Measurements from ENCODE around the gene BACE2.
"Not testable (repeated sequence)": the region's sequence is repeated elsewhere in the genome, so short reads cannot be mapped to it uniquely, and the experiment has no call there.

BACE2 gene

GRCh38 chr21:41186755-41187536 lies 19.0 kb downstream of the BACE2 start:
- no peak for DNase-seq

DNA sequence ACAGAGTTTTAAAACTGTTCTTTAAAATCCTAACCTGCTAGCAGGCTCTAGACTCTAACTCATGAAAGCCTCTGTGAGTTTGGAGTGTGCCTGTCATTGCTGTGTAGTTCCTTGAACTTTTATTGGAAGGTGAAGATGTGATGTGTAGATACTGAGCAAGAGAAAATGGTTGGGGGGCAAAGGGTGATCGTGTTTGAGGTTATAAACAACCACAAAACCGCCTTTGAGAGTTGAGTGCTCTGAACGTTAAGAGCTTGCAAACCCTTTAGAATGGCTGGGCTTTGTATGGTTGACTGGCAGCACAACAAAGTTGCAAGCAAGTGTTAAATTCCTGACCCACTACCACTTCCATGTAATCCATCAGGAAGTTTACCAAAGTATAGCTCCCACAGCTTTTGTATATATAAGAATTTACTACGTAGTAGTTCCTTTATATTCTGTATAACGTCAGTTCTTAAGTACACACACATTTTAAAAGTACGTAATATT lies 19.6 kb downstream of the BACE2 start:
- DNase-seq: no peak

DNA sequence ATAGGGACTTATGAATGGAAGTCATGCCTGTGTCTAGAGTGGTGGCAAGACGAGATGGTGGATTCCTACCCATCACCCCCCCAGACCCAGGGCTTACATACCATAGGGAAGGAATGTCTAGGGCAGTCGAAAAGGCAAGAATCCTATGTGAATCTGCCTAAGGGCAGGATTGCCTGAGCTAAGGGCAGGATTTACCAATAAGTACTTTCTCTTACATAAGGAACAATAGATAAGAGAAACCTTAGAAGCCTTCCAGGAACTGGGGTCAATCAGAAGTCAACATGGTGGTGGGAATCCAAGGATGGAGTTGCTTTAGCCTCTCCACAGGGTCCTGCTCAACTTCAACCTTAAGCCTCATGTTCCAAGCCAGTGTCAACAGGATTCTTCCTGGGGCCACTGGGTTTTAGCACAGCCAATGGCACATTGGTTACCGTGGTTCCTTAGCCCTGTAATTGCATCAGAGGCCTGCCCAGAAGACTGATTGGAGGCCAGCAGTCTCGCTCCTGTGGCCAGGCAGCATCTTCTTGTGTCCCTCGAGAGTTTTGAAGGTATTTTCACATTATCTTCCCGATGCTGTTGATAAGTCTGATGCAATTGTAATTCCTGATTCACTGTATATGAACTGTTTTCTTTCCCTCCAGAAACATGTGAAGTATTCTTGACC lies 20.7 kb downstream of the BACE2 start:
- DNase-seq: peak; percentile 30

- no peak for DNase-seq
Measured at GRCh38 chr21:41189150-41189745, 21.3 kb downstream of the BACE2 start.

- DNase-seq: not testable (repeated sequence)
Measured at GRCh38 chr21:41192552-41192951, 24.6 kb downstream of the BACE2 start.

GRCh38 chr21:41195311-41195710 lies 27.4 kb downstream of the BACE2 start:
- DNase-seq: no peak

DNA sequence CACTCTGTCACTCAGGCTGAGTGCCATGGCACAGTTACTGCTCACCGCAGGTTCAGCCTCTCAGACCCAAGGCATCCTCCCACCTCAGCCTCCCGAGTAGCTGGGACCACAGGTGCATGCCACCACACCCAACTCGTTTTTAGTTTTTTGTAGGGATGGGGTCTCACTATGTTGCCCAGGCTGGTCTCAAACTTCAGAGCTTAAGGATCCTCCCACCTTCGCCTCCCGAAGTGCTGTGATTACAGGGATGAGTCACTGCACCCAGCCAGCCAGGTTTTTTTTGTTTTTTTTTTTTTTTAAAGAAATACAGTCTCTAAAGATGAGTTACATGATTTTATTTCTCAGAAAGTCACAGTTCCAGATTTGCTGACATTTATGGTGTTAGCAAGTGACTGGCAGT lies 29.0 kb downstream of the BACE2 start:
- peak; percentile 37 for DNase-seq

GRCh38 chr21:41197582-41197981 lies 29.6 kb downstream of the BACE2 start:
- no peak for DNase-seq

- DNase-seq: not testable (repeated sequence)
Measured at GRCh38 chr21:41198647-41199046, 30.7 kb downstream of the BACE2 start.

DNA sequence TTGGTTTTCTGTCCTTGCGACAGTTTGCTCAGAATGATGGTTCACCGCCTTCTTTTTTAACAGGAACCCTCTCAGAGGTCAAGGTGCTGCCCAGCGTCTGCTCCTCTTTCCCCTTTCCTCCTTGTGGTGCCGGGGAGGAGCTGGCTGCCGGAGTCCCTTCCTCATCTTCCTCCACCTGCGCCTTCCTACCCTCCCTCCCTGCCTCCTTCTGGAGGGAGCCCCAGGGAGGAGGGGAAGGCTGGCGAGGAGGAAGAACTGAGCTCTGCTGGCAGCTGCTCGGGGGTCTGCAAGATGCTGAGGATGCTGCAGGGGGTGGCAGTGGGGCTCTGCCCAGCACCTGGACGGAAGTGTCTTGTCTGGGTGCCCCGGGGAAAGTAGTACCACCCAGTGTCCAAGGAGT lies 31.2 kb downstream of the BACE2 start:
- no peak for DNase-seq

DNA sequence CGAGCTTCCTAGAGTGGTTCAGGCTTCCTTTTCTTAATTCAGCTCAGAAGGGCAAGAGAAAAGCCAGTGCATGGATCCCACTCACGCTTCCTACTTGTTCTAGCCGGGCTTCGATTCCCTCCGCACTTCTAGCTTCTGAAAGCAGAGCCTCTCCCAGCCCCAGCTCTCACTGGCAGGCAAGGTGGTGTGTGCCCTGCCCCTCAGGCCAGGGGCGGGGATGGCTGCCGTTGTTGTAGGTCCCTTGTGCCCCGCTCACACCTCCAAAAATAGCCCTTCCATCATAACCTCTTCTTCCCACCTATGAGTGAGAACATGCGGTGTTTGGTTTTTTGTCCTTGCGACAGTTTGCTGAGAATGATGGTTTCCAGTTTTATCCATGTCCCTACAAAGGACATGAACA lies 31.6 kb downstream of the BACE2 start:
- no peak for DNase-seq

DNA sequence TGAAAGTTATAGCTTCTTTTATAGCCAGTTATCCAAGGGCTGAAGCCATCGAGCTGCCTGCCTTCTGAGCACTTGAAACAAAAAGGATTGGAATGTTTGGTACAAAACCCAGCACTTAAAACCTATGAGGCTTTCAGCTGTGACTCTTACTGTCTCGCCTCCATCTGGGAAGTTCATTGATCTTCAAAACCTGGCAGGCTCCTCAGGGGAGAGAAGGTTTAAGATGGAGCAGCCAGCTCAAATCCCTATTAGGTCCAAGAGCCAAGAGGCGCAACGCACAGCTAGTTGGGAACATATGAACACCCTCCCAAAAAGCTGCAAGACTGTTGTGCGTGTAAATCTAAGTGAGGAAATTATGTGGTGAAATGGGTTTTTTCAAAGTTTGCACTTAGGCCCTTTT lies 33.4 kb downstream of the BACE2 start:
- DNase-seq: no peak

GRCh38 chr21:41204736-41205135 lies 36.8 kb downstream of the BACE2 start:
- DNase-seq: no peak

DNA sequence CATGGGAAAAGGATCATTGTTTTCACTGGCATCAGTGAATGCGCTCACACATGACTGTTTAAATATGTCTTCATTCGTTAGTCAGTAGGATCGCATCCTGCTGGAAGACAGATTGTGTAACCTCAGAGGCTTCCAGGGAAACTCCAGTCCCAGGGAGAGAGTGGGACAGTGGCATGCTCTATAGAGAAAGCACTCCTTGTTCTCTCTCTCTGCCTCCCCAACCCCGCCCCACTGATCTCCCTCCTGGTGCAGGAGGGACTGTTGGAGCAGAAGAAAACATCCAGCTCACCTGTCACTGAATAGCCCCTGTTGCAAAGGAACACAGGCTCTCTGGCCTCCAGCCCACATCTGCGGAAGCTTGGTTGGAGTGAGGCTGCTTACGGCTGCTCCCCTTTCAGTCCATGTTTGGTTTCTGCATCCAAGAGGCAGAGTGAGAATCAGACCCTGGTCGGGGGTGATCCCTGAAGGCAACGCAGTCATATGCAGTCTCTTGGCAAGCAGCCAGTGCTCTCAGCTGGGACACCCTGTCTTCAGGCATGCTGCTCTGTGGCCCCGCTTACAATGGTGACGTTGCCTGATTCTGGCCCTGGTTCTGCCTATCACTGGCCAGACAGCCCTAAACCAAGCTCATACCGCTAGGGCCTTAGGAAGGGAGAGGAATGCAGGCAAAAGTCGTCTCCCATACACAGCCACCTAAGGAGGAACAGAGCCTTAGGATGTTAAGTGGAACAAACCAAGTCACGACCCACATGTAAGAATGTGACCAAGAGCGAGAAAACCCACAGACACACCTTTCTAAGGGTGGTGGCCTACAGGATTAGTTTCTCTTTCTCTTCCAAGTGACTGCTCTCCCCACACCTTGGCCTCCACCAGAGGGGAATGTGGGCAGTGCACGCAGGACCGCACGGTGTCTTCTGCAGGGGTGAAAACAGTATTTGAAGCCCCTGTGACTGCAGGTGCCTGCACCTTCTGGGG lies 39.7 kb downstream of the BACE2 start:
- DNase-seq: peak; percentile 66

DNA sequence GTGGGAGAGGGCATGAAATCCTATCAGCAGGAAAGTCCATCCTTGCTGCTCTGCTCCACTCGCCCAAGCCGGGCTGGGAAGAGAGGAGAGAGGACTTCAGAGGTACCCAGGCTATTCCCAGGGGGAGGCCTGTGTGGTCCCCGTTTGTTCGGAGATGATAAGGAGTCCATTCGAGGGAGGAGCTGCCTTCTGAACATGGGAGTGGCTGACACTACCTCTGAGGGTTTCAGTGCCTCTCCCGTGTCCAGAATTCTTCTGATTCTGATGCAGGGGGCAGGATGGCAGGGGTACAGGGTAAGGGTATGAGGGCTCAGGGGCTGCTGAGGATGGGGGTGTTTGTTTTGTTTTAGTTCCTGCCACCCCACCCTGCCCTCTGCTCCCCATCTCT lies 40.4 kb downstream of the BACE2 start:
- DNase-seq: no peak

GRCh38 chr21:41209016-41209619 lies 41.2 kb downstream of the BACE2 start:
- no peak for DNase-seq

GRCh38 chr21:41210426-41211059 lies 42.6 kb downstream of the BACE2 start:
- no peak for DNase-seq

DNA sequence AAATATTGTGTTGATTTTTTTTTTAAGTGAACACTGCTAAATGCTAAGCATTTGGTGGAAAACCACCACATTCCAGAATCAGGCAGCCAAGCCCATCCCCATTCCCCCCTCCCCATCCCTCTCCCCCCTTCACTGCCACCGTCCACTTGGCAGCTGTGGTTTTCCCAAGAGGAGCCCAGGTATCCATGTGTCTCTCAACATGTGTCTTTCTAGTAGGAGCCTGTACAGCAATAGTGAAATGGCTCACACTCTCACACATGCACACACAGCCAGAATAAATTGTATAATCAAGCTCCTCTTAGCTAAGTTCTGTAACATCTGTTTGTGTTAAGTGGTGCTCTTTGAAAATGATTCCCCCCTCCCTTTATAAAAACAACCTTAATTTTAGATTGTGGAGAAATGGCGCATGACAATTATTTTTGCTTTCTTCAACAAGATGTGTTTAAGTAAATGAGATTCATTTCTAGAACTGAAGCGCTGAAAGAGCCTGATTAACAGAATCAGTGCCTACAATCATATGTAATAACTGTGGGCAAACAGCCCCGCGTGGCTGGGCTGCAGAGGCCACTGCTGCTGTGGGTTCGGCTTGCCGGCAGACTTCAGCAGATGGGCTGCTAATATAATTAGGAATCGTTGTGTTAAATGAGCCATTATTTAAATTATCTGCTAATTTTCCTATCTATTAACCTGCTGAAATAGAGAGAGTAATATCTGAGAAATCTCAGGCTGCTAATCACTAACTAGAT lies 43.3 kb downstream of the BACE2 start:
- no peak for DNase-seq

DNA sequence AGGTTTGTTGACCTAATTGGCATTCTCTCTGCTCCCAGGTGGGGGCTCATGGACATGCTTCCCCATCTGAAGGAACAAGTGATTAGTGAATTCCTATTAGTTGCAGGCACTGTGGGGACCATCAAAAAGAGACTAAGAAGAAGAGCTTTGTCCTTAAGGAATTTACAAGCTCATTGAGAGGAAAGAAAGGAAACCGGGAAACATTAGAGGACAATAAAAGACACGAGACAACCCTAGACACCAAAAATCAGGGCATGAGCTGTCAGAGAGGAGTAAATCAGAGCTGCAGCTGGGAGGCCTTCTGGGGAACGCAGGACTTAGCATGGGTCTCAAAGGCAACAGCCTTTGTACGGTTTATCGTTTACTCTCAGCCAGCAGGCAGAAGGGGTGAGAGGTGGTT lies 45.1 kb downstream of the BACE2 start:
- no peak for DNase-seq

- no peak for DNase-seq
Measured at GRCh38 chr21:41215856-41216408, 48.0 kb downstream of the BACE2 start.

DNA sequence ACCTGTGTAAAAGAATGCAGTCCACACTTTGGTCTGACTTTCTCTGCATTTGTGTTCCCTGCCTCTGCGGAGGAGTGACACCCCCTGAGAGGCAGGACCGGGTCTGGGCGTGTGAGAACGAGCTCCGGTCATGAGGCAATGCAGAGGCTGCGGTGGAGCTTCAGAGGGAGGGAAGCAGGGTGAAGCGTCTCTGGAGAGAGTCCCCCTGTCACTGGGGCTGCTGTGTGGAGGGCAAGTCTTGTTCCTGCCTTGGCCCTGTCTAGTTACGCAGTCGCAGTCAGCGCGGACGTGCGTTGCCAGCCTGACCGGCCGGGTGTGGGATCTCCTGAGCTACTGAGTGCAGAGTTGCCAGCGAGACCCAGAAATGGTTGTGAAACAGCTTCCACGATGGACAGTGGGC lies 48.5 kb downstream of the BACE2 start:
- DNase-seq: no peak

Data from fibroblast of skin of right biceps (primary cell).